Activated CD8-positive, alpha-beta memory T cell treated with anti-CD3 and anti-CD28 coated beads, Interleukin-2, amount 50 U/mL, for 24 hours (primary cell): ENCODE measurements around the gene DIAPH3.

Experiments used
- DNase-seq: peaks from one replicate; pipeline ENCODE4 v3.0.0-alpha.2; 2020; ENCODE audit errors: extremely low read depth

The DIAPH3 gene

DNA sequence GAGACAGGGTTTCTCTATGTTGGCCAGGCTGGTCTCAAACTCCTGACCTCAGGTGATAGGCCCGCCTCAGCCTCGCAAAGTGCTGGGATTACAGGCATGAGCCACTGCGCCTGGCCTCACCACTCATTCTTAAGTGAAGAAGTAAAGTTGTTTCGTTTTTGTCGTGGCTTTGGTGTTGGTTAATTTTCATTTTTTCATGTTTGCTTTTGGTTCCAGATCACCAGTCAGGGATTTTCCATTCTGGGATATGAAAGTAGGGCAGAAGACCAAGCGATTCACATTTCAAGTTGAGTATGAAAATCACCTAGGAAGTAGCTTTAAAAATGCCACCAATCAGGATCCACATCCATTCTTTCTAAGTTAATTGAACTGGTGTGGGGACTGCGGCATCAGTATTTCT is 289.9 kb downstream of the DIAPH3 start:
- no peak for DNase-seq

DNA sequence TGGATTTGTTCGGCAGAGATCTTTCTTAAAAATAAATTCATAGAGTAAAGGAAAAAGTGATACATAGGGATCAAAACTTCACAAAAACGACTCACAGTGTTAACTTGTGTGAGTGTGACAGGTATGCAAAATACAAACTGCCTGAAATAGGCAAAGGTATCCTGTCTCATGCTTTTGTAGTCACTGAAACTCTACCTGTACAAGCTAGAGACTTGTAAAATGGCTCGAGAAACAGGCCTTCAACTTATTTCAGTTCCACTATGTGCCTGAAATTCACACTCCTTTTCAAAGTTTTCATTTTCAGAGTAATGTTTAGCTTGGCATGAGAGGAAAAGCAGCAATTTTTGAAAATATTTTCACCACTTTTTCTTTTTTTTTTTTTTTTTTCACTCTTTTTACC is 290.4 kb downstream of the DIAPH3 start:
- DNase-seq = no peak

DNA sequence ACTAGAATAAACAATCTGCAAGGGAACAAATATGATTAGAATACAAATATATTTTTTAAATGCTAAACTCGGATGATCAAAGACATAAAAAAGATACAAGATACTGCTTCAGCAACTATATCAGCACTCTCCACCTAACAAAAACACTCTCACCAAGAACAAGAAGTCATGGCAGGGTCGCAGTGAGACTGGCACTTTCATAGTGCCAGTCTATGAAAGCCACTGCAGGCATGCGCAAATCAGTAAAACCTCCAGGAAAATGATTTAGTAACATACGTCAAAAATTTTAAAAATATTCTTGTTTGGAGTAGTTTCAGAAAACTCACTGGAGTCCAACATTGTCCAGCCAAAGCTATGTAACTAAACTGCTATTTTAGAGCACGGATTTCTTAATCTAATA is 295.9 kb downstream of the DIAPH3 start:
- no peak for DNase-seq

DNA sequence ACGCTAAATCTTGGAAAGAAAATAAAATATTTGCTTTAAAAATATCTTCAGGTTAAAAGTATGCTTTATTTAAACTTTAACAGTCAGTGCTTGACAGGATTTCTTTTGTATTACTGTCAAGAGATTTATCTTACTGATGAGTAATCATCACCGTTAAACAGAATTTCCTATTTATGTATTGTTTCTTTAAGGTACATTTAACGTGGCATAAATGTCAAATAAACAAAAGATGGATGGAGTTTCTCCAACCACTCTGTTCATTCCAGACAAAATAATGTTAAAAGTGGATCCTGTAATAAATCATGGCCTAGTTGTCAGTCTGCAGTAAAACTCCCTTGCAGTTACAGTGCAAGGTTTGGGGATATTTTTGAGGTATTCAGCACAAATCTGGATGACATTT is 298.3 kb downstream of the DIAPH3 start:
- no peak for DNase-seq

DNA sequence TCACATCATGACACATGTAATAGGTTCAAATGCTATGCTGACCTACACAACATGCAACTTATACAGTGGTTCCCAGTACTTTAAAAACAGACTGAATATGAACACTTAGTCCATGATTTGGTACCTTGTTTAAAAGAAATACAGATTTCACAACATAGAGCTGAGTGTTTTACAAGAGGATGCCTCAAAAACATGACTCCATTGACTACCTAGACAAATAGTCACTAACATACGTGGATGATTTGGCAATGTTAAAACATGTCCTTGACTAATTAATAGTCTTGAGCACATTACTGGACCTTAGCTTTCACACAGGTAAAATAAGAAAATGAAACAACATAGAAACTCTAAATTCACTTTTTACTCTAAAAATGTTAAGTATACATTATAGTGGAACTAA is 300.1 kb downstream of the DIAPH3 start:
- DNase-seq = no peak

DNA sequence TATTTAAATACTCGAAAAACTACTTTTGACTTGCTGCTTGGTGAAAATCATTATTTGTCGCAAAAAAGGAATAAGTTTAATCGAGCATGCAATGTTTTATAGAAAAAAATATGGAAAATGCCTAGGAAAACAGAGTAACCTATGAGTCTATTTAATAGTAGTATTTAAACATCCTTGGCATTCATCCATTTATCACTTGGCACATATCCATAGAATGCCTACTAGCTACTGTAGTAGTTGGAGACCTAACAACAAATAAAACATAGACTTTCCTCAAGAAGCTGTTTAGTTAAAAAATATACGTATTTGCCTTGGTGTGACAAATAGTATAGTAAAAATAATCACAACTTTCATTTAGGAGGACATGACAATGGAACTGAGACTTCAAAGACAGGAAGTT is 302.1 kb downstream of the DIAPH3 start:
- no peak for DNase-seq

DNA sequence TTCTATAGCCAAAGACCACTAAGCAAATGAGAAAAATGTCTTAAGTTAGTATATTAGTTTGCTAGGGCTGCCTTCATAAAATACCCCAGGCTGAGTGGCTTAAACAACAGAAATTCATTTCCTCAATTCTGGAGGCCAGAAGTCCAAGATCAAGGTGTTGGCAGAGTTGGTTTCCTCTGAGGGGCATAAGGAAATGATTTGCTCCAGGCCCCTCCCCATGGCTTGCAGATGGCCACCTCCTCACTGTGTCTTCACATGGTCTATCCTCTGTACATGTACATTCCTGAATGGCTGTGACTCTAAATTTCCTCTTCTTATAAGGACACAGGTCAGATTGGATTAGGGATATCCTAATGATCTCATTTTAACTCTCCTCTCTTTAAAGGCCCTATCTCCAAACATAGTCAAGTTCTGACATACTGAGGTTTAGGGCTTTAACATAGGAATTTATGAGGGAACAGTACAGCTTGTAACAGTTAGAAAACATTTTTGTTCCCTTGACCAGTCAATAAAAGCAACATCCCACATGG is 307.4 kb downstream of the DIAPH3 start:
- no peak for DNase-seq

DNA sequence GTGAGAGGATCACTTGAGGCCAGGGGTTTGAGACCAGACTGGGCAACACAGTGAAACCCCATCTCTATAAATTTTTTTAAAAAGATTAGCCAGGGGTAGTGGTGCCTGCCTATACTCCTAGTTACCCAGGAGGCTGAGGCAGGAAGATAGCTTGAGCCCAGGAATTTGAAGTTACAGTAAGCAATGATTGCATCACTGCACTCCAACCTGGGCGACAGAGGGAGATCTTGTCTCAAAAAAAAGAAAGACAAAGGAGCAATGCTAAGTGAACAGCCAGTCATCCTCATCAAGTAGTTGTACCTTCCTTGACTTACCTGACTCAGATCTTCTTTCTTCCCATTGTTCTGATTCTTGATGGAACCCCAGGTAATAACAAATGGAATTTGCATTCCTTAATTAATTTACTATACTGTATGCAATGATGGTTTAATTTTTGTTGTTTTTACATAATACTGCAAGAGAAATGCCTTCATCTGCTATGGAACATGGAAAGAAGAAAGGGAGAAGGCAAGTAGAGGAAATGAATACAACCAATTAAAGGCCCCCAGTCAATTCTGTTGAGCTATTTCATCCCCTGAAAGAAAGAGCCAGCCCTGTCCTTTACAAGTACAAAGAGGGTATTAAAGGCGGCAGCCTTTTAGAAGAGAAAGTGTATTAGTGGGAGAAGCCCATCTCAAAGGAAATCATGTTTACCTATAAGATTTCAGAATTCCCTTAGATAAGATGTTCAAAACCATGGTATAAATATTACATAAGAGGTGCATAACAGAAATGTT is 316.7 kb downstream of the DIAPH3 start:
- DNase-seq = no peak

DNA sequence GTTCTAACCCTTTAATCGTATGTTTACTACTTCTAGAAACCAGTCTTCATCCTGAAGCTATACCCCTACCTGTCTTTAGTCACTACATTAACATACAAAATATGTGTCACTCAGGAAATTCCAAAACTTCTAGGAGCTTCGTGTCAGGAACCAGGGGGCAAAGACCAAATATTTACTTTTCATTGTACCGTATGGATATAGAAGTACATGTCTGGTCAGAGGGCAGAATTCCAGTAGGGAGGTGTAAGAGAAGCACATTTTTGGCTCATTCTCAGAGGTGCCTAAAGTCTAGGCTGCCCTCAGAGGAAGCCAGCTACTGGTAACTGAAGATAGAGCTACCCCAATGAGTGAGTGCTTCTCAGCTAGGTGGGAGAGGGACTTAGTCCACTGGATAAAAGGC is 320.7 kb downstream of the DIAPH3 start:
- no peak for DNase-seq

DNA sequence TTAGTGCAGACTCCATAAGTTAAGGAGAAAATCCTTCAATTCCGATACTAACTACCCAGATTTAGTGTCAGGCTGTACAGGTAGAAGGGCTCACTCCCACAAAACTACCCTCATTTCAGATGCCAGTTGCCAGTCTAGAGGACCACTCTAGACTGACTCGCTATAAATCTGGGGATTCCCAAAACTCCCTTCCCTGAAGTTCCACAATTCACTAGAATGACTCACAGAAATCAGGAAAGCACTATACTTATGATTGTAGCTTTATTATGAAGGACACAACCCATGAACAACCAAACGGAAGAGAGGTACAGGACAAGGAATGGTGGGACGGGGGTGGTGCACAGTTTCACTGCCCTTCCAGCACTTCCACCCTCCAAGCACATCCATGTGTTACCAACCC is 321.2 kb downstream of the DIAPH3 start:
- DNase-seq = no peak

DNA sequence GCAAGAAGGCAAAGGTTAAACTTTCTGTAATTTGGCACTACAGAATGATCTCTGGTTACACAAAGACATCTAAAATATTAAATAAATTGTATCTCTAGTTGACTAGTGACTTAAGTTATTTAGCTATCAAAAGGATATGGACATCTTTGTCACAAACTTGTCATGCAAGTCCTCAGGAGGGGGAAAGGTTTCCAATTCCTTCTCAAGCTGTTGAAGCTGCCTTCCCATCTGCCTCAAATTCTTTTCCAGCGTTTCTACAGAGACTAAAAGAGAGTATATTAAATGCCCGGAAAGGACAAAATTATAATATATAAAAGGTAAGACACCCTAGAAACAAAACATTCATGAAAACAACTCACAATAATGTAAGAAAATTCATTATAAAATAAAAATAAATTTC is 324.5 kb downstream of the DIAPH3 start:
- no peak for DNase-seq

DNA sequence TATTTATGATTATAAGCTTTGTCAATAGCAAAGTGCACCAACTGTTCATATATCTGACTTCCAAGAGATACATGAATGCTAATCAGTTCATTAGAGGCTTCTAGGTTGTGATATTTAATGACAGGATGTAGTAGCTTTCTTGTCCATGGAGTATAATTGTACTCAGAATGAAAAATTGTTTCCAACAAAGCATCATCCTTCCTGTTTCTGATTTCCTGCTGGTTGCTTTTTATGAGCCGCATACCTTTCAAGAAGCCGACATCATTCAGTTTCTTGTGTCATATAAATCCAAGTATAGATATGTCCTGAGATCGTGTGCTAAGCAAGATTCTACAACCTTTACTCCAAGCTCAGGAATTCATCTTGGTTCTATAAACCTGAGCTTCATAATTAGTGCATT is 326.6 kb downstream of the DIAPH3 start:
- no peak for DNase-seq

DNA sequence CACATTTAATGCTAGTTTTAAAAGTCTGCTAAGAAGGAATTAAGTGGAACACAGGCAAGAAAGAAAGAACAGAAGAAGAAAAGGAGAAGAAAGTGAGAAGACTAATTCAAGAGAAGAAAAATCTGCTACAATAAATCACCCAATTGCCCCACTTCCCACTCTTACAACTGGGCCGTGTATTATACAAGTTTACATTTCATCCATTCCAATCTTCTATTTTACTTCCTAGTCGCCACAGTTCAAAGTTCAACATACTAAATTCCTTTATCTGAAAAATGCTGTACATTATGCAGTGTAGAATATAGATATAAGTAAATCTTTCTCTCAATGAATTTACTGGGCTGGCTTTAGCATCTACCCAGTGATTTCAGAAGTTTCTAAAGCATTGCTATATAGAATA is 328.2 kb downstream of the DIAPH3 start:
- no peak for DNase-seq

DNA sequence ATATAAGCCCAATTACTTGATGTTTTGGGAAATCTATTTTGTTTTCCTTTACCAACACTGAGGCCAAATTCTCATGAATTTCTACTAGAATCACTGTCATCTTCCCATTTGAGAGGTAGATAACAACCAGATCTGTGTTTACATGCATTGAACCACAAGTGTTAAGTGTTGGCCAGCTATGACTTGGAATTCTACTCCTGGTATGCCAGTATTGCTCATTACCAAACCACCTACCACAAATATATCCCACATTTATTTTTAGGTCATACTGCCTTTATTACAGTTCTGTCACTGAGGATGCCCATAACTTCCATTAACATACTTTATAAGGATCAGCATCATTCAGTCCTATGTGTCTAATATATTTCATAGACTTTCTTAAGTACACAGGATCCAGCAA is 328.9 kb downstream of the DIAPH3 start:
- DNase-seq = no peak

DNA sequence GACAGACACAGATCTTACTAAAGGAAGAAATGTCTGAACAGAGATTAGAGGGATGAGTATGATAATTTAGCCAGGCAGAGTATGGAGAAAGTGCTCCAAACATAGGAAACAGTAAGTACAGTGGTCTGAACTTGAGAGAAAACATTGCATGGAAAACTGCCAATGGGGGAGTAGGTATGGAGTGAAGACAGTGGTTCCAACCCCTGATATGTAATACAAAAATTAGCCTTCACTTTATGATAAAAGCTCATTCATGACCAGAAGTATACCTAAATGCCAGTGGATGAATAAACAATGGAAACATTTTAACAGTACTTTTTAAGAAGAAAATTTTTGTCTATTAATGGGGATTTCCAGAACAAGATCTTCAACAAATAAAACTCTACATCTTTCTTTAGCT is 334.0 kb downstream of the DIAPH3 start:
- no peak for DNase-seq

DNA sequence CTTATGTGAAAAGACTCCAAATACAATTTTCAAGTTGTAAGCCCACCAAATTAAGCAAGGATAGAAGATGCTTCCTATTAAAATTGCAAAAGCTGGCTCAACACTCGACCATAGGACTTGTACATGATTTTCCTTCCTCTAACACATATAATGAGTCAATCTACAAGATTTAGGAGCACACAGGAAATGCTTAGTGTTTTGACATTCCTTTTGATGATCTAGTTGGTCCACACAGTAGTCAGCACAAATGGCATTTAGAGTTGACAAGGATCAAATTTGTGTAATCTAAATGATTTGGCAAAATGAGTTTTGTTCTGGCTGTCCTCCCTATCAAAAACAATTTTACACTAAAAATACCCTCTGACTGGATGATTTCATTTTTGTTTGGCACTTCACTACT is 340.2 kb downstream of the DIAPH3 start:
- no peak for DNase-seq

DNA sequence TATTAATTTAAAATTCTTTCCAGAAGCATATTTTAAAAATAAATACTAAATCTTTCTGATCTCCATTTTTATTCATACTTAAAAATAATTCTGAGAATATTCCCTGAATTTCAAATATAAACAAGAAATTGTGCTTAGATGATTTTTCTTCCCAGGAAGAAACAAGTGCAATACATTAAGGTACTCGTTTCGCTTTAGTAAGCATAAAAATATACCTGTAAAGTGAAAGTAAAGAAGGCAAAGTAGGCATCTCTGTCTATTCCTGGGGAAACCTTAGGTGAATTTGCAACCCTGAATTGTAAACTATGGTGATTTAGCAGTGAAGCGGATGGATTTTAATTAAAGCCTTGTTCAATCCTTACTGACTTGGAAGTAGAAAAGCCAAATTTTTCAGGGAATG is 354.2 kb downstream of the DIAPH3 start:
- DNase-seq = no peak

DNA sequence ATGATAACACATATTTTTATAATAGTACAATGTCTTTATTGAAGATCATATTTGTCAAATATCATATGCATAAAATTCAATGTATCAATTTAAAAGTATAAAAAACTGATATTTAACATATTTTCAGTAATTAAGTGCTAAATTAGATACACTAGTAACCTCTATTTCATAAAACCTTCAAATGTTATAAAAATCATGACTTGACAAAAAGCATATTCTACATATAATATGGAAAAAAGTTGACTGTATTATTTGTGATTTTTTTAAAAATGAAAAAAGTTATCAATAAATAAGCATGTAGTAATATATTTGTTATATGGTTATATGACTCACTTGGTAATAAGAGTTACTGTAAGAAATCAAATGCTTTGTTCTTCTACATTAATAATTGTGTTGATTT is 356.9 kb downstream of the DIAPH3 start:
- no peak for DNase-seq

DNA sequence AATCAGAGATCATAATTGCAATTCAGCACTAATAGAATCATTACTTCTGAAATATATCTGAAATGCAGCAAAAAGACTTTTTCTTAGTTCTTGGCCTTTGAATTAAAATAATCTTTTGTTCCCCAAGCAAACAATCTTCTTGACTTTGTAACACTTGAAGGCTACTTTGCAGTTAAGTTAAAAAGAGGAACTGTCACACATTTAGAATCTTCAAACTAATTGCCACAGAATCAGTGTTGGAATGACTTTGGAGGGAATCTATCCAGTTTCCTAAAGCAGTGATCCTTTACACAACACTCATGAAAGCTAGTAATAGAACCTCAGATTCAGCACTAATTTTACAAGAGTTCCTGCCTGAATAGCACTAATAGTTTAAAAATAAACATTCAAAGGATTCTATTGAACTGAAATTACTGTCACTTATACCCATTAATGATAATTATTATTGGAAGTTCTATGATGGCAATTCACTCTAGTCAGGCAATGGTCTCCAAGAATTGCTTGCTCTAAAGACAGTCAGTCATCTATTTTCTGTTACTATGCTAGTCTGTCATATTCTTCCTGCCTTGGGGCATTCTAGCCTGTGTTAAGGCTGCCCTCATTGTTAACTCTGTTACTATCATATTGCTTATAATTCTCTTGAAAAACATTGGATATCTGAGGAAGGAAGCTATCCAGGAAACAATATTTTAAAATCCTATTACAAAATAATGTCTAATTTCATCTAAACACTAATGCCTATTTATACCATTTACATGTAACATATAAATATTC is 362.4 kb downstream of the DIAPH3 start:
- DNase-seq = no peak

DNA sequence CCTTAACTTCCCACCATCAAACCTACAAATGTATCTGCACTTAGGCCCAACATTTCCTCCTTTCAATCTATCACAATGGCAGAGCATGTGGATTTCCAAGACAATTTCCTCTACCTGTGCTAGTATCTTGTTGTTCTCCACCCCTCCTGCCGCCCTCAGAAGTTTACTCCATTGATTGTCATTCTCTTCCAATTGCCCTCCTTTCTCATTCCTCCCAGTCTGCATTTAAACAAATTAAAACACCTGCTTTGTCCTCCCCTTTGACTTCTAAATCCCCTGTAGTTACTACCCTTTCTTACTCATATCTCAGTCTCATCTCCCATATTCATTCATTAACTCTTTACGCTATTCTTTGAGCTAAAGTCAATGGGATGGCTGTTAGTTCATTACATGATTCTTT is 370.6 kb downstream of the DIAPH3 start:
- DNase-seq = no peak

DNA sequence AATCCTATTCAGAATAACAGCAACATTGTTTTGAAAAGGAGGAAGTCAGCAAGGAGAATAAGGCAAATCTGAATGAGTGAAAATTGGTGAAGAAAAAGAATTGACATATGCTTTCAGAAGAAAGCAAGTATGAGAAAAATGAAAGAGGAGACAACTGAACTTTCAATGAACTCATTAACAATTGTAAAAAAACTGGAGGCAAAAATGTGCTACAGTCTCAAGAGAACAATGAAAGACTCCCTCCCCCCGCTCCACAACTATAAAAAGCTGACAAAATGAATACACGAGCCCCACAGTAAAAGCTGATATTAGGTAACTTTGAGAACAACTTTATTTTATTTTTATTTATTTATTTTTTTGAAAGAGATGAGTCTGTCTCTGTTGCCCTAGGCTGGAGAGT is 373.1 kb downstream of the DIAPH3 start:
- DNase-seq = no peak

DNA sequence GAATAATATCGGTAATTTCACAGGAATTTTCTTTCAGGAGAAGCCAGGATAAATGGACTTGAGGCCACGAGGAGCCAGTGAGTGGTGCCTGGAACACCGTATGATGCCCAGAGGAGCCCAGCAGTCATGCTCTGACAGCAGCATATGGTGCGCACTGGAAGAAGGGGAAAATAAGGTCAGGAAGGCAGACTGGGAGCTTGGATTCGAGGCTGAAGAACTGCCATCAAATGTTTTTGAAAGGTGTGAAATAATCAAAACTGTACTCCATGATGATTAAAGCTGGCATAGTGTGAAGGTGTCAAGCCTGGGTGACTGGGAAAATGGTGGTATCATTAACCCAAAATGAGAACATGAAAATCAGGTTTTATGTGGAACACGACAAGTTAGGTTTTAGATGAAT is 374.2 kb downstream of the DIAPH3 start:
- no peak for DNase-seq

DNA sequence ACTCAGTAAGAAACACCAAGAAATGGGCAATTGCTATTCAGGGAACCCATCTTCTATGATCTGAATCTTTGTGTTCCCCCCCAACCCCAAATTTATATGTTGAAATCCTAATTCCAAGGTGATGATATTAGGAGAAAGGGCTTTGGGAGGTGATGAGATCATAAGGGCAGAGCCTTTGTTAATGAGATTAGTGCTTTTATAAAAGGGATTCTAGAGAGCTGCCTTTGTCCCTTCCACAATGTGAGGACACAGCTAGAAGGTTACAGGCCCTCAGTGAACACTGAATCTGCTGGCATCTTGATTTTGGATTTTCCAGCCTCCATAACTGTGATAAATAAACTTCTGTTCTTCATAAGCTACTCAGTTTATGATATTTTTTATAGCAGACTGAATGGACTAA is 376.0 kb downstream of the DIAPH3 start:
- DNase-seq = no peak
